HG02763 (cell line): ENCODE measurements around the gene PRCP.
"Not testable (repeated sequence)": the region's sequence is repeated elsewhere in the genome, so short reads cannot be mapped to it uniquely, and the experiment has no call there.

Experiments
- ATAC-seq: cut with Tn5 transposase; IDR thresholded peaks from one replicate; pipeline ENCODE4 v1.9.1; 2021; ENCODE audit warnings: mild to moderate bottlenecking, moderate library complexity; ENCODE audit not compliant: unreplicated experiment

PRCP gene

DNA sequence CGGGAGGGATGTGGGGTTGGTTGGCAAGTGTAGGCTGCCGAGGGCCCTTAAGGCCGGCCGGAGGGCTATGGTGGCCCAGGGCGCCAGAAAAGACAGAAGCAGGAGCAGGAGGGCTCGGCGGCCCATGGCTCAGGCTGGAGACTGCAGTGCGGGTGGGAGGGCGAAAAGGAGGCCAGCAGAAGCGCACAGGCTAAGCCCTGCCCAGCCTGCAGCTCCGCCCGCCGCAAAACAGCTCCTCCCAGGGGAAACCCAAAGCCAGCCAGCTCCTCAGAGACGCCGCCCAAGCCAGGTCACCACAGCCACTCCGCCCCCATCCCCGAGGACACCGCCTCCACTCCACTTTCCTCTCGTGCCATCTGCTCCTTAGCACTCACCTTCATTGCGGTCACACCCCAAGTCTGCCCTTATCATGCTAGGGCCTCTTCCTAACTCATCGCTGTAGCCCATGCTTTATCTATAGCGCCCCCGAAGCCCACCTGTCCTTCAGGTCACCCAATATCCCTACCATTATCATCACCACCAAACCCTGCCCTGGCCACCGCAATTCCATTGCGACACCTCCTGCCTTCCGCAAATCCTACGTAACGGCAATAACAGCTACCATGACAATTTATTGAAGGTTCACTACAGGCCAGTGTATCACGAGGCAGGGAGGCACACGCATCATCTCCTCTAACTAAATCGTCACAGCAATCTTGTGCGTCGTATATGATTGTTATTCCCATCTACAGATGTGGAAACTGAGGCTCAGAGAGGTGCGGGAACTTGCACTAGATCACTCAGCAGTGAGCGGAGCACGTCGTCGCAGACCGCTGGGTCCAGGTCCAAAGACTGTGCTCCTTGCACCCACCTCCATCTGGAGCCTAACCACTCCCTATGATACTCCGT is at the start of gene PRCP:
PRCP (minus strand) TSS at position 154 of the 888 bp plus-strand sequence; CDS start at position 126, 28 bp downstream.
- peak; percentile 81 for ATAC-seq

DNA sequence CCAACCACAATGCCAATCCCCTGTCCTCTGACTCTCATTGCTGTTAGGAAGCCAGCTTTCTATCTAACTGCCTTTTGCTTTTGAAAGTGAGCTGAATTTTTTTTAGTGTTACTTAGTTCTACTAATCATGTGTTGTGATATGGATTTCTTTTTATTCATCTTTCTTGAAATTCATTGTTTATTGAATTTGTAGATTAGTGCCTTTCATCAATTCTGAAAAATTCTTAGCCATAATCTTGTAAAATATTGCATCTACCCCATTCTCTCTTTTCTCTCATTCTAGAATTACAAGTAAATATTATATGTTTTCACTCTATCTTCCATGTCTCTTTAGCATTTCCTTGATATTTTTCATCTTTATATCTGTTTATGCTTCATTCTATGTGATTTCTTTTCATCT is 49.1 kb upstream of the PRCP start:
- no peak for ATAC-seq

DNA sequence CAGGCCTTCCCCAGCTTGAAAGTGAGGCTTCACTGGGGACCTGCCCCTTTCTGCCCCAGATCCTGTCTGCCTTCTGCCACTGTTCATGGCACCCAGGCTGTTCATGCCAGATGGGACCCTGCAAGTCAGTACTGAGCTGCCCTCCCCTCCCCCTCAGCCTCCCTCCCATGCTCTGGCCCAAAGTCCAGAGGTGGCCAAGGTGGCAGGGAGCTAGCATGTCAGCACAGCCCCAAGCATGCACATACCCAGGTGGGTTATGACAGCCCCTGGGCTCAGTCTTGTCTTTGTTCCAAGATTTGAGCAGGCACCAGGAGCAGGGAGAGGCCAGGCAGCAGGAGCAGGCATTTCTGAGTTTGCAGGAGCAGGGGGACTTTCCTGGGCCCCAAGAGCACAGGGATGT is 45.5 kb upstream of the PRCP start:
- no peak for ATAC-seq

DNA sequence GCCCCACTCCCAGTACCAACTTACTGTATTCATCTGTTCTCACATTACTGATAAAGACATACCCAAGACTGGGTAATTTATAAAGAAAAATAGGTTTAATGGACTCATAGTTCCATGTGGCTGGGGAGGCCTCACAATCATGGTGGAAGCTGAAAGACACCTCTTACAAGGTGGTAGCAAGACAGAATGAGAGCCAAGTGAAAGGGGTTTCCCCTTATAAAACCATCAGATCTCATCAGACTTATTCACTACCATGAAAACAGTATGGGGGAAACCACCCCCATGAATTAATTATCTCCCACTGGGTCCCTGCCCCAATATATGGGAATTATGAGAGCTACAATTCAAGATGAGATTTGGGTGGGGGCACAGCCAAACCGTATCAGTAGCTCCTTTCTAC is 44.8 kb upstream of the PRCP start:
- ATAC-seq = not testable (repeated sequence)

DNA sequence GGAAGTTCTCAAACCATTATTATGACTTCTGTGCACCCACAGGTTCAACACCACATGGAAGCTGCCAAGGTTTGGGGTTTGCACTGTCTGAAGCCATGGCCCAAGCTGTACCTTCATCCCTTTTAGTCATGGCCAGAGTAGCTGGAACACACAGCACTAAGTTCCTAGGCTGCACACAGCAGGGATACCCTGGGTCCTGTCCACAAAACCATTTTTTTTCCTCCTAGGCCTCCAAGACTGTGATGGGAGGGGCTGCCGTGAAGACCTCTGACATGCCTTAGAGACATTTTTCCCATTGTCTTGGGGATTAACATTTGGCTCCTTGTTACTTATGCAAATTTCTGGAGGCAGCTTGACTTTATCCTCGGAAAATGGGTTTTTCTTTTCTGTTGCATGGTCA is 44.0 kb upstream of the PRCP start:
- ATAC-seq = no peak

DNA sequence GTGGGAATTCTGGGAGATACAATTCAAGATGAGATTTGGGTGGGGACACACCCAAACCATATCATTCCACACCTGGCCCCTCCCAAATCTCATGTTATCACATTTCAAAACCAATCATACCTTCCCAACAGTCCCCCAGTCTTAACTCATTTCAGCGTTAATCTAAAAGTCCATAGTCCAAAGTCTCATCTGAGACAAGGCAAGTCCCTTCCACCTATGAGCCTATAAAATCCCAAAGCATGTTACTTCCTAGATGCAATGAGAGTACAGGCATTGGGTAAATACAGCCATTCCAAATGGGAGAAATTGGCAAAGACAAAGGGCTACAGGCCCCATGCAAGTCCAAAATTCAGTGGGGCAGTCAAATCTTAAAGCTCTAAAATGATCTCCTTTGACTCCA is 43.2 kb upstream of the PRCP start:
- not testable (repeated sequence) for ATAC-seq

DNA sequence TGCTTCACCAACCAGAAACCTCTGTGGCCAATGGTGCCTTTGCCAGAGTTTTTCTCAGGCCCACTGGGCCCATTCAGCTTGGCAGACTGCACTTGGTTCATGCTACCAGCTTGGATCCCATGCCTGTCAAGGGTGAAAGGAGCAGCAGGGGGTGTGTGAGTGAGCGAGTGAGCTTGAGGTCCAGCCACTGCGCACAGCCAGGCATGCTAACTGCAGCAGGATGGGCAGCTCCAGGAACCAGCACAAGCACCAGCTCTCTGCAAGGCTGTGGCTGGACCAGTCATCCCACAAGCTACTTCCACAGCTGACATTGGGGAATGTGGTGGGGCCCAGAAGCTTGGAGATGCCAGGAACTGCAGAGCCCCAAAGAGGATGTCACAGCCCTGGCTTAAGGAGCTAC is 42.1 kb upstream of the PRCP start:
- ATAC-seq = no peak

DNA sequence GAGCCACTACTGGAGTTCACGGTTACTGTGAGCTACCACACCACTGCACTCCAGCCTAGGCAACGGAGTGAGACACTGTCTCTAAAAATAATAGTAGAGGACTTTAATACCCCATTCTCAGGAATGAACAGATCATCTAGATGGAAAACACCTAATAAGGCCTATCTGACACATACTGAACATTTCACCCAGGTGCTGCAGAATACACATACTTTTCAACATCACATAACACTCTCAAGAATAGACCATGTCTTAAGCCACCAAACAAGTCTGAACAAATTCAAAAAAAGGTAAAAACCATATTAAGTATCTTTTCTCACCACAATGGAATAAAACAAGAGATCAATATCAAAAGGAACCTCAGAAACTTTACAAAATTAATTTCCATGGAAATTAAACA is 39.2 kb upstream of the PRCP start:
- ATAC-seq = no peak

DNA sequence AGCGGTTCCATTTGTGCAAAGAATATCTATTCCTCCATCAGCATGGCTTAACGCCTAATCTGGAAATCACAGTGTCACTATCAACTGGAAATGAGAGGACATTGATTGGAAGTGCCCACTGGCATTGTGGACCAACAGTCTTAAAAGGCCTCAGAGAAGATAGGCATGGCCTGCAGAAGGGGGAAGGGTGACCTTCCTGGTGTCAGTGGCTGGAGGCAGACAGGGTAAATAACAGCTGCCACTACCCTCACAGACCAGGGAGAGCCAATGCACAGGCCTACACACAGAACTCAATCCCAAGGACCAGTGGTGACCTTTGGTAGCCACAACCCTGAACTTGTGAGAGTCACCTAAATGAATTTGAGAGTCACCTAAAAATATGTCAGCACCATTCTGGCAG is 37.3 kb upstream of the PRCP start:
- ATAC-seq = no peak

DNA sequence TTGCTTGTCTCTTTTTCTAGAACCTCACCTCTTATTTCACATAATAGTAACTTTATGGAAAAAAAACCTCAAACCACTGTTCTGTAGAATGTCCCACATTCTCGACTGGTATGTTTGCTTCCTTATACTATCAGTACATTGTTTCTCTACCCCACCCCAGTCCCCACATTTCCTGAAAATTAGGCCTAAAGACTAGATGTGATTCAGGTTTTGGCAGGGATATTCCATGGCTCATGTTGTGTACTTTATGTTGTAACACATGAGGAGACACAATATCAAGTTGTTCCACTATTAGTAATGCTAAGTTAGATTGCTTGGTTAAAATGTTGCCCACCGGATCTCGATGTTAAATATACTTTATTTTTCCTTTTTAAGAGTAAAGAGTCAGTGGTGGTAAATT is 36.0 kb upstream of the PRCP start:
- no peak for ATAC-seq

DNA sequence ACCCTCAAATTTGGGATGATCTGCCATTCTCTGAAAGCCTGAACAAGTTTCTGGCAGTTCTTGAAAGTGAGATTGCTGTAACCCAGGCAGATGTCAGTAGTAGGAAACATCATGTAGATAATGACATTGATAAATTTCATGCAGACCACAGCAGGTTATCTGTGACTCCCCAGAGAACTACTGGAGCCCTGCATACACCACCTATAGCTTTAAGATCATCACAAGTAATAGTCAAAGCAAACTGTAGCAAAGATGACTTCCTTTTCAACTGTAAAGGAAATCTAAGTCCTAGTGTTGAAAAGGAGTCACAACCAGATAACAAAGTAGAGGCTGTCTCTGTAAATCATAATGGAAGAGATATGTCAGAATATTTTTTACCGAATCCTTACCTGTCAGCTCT is 32.3 kb upstream of the PRCP start:
- no peak for ATAC-seq

DNA sequence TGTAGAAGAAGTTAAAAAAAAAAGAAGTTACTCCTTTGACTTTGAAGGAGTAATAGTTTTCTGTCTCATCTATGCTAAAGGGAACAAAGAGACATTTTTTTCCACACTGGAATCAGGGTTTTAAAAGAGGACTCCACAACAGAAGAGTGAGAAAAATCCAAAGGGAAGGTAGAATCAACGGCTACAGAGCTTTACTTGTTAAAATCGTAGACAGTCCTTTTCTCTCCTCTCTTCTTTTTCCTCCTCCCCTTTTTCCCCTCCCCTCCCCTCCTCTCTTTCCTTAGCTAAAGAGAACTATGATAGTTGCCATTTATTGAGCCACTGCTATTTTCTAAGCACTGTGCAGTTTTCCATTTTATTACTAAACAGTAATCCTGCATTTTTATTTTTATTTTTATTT is 30.5 kb upstream of the PRCP start:
- ATAC-seq = no peak

DNA sequence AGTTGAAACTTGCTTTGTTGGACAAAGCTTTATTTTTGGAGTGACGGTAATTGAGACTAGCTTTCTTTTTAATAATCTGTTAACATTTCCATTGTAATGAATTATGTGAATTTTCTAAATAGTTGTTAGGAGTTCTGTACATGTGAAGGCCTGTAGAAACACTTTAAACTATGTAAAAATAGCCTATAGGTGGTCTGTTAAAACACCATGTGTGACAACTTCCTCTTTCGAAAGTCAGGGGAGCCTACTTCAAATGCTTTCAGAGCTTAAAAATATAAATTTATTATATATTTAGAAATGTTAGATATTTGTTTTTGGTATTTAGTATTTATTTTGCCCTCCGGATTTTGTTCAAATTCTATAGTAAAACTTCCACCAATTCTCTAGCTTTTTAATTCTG is 30.0 kb upstream of the PRCP start:
- no peak for ATAC-seq

DNA sequence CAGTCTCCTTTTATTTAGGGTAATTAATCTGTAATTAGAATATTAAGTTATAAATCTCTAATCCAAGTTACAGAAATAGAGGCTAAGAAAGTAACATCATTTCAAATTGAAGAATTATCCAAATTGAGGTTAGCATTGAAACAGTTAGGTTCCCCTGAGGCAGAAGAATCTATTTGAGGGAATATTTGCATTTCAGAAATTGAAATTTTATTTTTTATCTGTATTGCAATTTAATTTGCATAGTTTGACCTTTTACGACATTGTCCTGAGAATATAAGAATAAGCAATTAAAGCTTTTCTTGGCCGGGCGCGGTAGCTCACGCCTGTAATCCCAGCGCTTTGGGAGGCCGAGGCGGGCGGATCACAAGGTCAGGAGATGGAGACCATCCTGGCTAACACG is 28.9 kb upstream of the PRCP start:
- ATAC-seq = no peak

DNA sequence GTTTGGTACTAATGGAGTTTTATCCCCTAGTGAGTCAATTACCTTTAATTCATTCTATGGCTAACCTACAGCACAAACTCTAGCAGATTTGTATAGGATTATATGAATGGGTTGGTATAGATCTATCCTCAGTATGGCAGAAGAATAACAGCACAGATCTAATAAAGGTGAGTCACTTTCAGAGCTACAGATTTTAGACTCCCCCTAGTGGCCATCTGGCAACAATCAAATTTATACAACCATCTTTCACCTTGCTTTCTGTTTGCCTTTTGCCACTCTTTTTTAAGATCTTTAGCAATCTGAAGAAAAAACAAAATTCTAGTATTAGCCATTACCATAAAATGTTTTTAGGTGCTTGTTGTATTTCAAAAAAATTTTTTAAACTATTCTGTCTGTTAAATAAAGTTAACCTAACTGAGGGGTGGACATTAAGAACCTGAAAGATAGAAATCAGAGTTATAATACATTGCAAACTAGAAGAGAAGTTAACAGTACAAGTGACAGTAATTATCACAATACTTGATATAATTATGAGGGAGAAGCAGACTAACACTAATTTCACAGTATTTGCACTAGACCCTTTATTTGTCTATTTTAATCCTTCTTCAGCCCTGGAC is 27.1 kb upstream of the PRCP start:
- no peak for ATAC-seq

DNA sequence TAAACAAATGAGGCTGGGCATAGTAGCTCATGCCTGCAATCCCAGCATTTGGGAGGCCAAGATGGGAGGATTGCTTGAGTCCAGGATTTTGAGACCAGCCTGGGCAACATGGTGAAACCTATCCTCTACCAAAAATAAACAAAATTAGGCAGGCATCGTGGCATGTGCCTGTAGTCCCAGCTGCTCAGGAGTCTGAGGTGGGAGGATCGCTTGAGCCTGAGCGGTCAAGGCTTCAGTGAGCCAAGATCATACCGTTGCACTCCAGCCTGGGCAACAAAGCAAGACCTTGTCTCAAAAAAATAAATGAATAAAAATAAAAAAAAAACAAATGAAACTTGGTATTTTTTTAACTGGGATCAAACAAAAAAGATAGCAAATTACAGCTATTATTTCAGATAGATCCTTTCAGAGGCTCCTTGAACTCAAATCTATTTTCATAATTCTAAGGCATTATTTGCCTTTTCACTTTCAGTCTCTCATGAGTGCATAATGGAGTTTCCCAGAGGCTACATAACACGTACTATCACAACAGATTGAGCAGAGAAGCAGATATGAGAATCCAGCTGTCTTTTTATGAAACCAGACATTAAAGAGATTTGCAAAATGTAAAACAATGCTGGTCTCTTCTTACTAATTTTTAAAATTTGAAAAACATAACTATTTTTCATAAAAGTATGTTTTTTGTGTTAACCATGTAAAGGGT is 24.4 kb upstream of the PRCP start:
- ATAC-seq = no peak

DNA sequence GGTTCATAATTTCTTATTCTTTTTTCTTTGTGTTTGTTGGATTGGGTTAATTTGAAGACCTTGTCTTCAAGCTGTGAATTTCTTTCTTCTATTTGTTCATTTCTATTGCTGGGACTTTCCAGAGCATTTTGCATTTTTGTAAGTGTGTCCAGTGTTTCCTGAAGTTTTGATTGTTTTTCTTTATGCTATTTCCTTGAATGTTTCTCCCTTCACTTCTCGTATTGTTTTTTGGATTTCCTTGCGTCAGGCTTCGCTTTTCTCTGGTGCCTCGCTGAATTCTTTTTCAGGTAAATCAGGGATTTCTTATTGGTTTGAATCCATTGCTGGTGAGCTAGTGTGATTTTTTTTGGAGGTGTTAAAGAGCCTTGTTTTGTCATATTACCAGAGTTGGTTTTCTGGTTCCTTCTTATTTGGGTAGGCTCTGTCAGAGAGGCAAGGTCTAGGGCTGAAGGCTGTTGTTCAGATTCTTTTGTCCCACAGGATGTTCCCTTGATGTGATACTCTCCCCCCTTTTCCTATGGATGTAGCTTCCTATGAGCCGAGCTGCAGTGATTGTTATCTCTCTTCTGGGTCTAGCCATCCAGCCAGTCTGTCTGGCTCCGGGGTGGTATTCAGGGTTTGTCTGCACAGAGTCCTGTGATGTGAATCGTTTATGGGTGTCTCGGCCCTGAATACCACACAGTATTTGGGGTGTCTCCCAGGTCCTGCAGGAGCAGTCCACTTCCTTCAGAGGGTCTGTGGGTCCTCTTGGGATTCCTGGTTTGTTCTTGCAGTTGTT is 22.4 kb upstream of the PRCP start:
- ATAC-seq = not testable (repeated sequence)

DNA sequence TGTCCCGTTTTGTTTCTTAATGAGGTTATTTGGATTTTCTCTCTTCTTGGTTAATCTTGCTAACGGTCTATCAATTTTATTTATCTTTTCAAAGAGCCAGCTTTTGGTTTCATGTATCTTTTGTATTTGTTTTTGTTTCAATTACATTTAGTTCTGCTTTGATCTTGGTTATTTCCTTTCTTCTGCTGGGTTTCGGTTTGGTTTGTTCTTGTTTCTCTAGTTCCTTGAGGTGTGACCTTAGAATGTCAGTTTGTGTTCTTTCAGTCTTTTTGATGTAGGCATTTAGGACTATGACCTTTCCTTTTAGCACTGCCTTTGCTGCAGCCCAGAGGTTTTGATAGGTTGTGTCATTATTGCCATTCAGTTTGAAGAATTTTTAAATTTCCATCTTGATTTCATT is 20.0 kb upstream of the PRCP start:
- not testable (repeated sequence) for ATAC-seq

DNA sequence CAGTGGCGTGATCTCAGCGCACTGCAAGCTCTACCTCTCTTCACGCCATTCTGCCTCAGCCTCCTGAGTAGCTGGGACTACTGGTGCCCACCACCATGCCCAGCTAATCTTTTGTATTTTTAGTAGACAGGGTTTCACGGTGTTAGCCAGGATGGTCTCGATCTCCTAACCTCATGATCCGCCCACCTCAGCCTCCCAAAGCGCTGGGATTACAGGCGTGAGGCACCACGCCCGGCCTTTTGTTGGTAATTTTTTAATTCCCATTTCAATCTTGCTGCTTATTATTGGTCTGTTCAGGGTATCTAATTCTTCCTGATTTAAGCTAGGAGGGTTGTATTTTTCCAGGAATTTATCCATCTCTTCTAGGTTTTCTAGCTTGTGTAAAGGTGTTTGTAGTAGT is 19.6 kb upstream of the PRCP start:
- ATAC-seq = not testable (repeated sequence)

DNA sequence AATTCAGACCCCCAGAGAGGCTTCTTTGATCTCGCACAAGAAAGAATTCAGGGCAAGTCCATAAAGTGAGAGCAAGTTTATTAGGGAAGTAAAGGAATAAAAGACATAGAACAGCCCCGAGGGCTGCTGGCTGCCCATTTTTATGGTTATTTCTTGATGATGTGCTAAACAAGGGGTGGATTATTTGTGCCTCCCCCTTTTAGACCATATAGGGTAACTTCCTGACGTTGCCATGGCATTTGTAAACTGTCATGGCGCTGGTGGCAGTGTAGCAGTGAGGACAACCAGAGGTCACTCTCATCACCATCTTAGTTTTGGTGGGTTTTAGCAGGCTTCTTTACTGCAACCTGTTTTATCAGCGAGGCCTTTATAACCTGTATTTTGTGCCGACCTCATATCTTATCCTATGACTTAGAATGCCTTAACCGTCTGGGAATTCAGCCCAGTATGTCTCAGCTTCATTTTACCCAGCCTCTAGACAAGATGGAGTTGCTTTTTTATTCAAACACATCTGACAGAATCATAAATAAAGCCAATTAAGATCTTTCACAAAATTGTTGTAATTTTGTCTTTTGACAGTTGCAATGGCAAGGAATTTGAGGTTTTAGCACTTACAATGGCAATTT is 8.9 kb upstream of the PRCP start:
- ATAC-seq = no peak

DNA sequence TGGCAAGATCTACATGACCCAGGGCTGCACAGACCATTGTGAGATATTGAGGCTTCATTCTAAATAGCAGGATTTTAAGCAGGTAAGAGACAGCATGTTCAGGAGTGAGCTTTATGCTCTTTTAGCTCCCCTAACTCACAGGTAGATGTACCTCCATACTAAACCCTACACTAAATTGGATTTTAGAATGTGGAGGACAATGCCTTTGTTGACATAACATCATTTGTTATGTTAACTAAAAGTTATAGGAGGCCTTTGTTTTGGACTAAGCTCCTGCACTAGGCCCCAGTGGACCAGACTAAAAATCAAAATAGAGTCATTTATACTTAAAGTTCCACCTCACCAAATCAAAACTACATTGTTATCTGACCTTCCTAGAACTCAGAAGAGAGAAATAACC is 8.1 kb upstream of the PRCP start:
- no peak for ATAC-seq
